HG02610 (cell line): ENCODE measurements around the gene TADA2B.

ENCODE experiments used
- ATAC-seq: cut with Tn5 transposase; IDR thresholded peaks from one replicate; pipeline ENCODE4 v1.9.1; 2021; ENCODE audit warnings: mild to moderate bottlenecking, moderate library complexity; ENCODE audit not compliant: unreplicated experiment

Gene TADA2B

DNA sequence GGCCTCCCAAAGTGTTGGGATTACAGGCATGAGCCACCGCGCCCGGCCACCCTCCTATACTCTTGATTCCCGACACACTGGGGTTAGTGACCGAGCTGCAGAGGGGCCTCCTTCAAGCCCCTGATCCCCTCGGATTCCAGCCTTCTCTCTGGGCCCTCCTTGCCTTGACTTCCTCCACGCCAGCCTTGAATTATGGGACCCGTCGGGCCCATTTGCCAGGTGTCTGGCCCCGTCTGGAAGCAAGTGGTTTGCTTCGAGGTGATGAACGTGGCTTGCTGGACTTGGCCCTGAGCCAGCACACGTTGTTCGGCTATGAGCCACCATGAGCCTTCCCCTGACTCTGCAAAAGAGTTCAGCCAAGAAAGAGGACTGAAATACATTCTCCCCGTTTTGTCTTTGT lies 62.1 kb downstream of the TADA2B start:
- no peak for ATAC-seq

DNA sequence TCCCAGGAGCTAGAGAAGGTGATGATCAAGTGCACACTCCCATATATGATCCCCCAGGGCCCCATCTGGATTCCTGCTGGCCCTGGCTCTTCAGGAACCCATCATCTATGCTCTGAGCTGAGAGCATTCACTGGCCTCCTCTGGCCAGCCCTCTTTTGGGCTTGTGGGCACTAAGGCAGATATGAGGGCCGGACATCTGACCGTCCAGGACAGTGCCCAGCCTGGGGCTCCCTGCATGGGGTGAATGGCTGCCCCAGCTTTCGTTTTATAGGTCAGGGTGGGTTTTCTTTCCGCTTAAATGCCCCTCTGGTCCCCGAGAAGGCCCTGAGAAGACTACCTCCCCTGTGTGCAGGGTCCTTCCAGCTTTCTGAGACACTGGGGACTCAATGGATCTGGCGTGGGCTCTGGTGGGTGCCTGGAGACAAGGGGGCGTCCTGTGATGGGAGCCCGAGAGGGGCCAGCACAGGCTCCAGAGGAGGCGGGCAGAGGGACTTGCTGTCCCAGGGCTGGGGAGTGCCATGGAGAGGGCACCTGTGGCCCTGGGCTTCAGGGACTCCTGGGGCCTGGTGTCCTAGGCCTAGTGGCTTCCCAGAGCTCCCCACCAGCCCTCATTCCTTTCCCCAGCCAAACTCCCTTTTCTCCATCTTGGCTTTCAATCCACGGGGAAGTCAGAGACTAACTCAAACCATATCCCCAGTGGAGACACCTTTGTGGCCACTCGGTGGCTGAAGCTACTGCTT lies 64.2 kb downstream of the TADA2B start:
- ATAC-seq, result no peak
